HG02759 (cell line): ENCODE data around the gene SLC9A8.

Experiments
- ATAC-seq: cut with Tn5 transposase; IDR thresholded peaks from one replicate; pipeline ENCODE4 v1.9.1; 2021; ENCODE audit warnings: mild to moderate bottlenecking, moderate library complexity; ENCODE audit not compliant: unreplicated experiment

The SLC9A8 gene

GRCh38 chr20:49871391-49871948 lies 58.8 kb downstream of the SLC9A8 start:
- ATAC-seq, result no peak

GRCh38 chr20:49872056-49872455 lies 59.4 kb downstream of the SLC9A8 start:
- ATAC-seq, result no peak

- no peak for ATAC-seq
Measured at GRCh38 chr20:49874696-49875095, 62.1 kb downstream of the SLC9A8 start.

GRCh38 chr20:49877386-49877921 lies 64.8 kb downstream of the SLC9A8 start:
- ATAC-seq, result no peak

GRCh38 chr20:49878977-49879376 lies 66.3 kb downstream of the SLC9A8 start:
- no peak for ATAC-seq

- ATAC-seq, result no peak
Measured at GRCh38 chr20:49880177-49880576, 67.5 kb downstream of the SLC9A8 start.

GRCh38 chr20:49880724-49881445 lies 68.3 kb downstream of the SLC9A8 start:
- ATAC-seq, result no peak

- no peak for ATAC-seq
Measured at GRCh38 chr20:49882171-49882970, 69.7 kb downstream of the SLC9A8 start.

- ATAC-seq, result no peak
Measured at GRCh38 chr20:49883246-49883802, 70.7 kb downstream of the SLC9A8 start.

- ATAC-seq, result no peak
Measured at GRCh38 chr20:49885558-49886332, 73.1 kb downstream of the SLC9A8 start.

- ATAC-seq, result no peak
Measured at GRCh38 chr20:49886571-49887213, 74.1 kb downstream of the SLC9A8 start.

GRCh38 chr20:49887251-49888211 lies 74.9 kb downstream of the SLC9A8 start:
- no peak for ATAC-seq

GRCh38 chr20:49888212-49889000 lies 75.8 kb downstream of the SLC9A8 start:
- ATAC-seq, result no peak

GRCh38 chr20:49889001-49889934 lies 76.6 kb downstream of the SLC9A8 start:
- no peak for ATAC-seq

GRCh38 chr20:49889935-49890333 lies 77.3 kb downstream of the SLC9A8 start:
- no peak for ATAC-seq

- no peak for ATAC-seq
Measured at GRCh38 chr20:49890471-49891361, 78.1 kb downstream of the SLC9A8 start.
